HEK293T (cell line): ENCODE data around the gene NAV2.

Source experiments
- CTCF ChIA-PET: fragments of 350-600 bp; formaldehyde crosslinking; extraction: SDS; loops from one replicate; lab custom pipeline; 2021; ENCODE audit warnings: antibody characterized with exemption, inconsistent platforms; lab: Yijun Ruan, JAX
- POLR2A ChIA-PET: fragments of 350-600 bp; formaldehyde crosslinking; extraction: SDS; loops from one replicate; lab custom pipeline; 2020; ENCODE audit warnings: antibody characterized with exemption, inconsistent platforms; lab: Yijun Ruan, JAX
- DNase-seq: peaks from one replicate; pipeline ENCODE4 v3.0.0; 2012; ENCODE audit warnings: mixed read lengths; ENCODE audit errors: extremely low spot score
- ARNT ChIP-seq: fragments of 450-650 bp; IDR thresholded peaks from 2 replicates; pipeline ENCODE4 v1.6.1; 2017; ENCODE audit warnings: mild to moderate bottlenecking
- BHLHE40 ChIP-seq: fragments of 450-650 bp; IDR thresholded peaks from 2 replicates; pipeline ENCODE4 v1.6.1; 2016; ENCODE audit warnings: mild to moderate bottlenecking, moderate library complexity, borderline replicate concordance
- CTBP1 ChIP-seq: fragments of 450-650 bp; IDR thresholded peaks from 2 replicates; pipeline ENCODE4 v1.6.1; 2016; ENCODE audit warnings: borderline replicate concordance
- ELF4 ChIP-seq: fragments of 450-650 bp; IDR thresholded peaks from 2 replicates; pipeline ENCODE4 v1.6.1; 2017; ENCODE audit warnings: antibody characterized with exemption
- FOXA1 ChIP-seq: fragments of 450-650 bp; IDR thresholded peaks from 2 replicates; pipeline ENCODE4 v1.6.1; 2016; ENCODE audit warnings: mild to moderate bottlenecking
- FOXK2 ChIP-seq: fragments of 450-650 bp; IDR thresholded peaks from 2 replicates; pipeline ENCODE4 v1.6.1; 2016; ENCODE audit warnings: mild to moderate bottlenecking
- FOXM1 ChIP-seq: fragments of 450-650 bp; IDR thresholded peaks from 2 replicates; pipeline ENCODE4 v1.6.1; 2017; ENCODE audit warnings: mild to moderate bottlenecking, borderline replicate concordance
- HDGF ChIP-seq: fragments of 450-650 bp; IDR thresholded peaks from 2 replicates; pipeline ENCODE4 v1.6.1; 2017; ENCODE audit warnings: antibody characterized with exemption, borderline replicate concordance
- L3MBTL2 ChIP-seq: fragments of 450-650 bp; conservative IDR thresholded peaks from 2 replicates; pipeline ENCODE4 v1.6.1; 2016; ENCODE audit warnings: mild to moderate bottlenecking
- LEF1 ChIP-seq: fragments of 450-650 bp; IDR thresholded peaks from 2 replicates; pipeline ENCODE4 v1.6.1; 2017; ENCODE audit warnings: mild to moderate bottlenecking, borderline replicate concordance
- NFRKB ChIP-seq: fragments of 450-650 bp; IDR thresholded peaks from 2 replicates; pipeline ENCODE4 v1.6.1; 2016; ENCODE audit warnings: mild to moderate bottlenecking, moderate library complexity
- SP1 ChIP-seq: fragments of 450-650 bp; IDR thresholded peaks from 2 replicates; pipeline ENCODE4 v1.6.1; 2017
- SUZ12 ChIP-seq: fragments of 450-650 bp; IDR thresholded peaks from 2 replicates; pipeline ENCODE4 v1.6.1; 2016; ENCODE audit warnings: mild to moderate bottlenecking
- TARDBP ChIP-seq: fragments of 450-650 bp; IDR thresholded peaks from 2 replicates; pipeline ENCODE4 v1.6.1; 2016
- ZNF384 ChIP-seq: fragments of 450-650 bp; IDR thresholded peaks from 2 replicates; pipeline ENCODE4 v1.6.1; 2016
- TF ChIP-seq, protein P1 (sequence below): fragments of 450-650 bp; IDR thresholded peaks from 2 replicates; pipeline ENCODE4 v1.6.1; 2016

The NAV2 gene

DNA sequence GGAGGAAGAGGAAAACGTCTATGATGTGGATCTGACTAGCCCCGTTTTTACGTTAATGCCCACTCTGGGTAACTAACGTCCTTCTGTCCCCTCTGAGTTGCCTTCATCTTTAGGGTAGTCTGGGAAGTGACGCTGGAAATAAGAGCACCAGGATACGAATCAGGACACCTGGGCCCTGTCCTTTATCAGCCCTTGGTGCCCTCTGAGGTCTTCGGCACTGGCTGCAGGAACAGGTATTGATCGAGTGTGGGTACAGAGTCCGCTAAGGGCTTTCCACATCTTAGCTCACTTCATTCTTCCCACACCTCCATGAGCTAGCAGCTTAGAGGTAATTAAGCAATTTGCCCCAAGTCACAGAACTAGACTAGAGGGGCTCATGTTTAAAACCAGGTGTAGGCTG lies 223.8 kb downstream of the NAV2 start:
- POLR2A ChIA-PET, result no interaction called here
- no peak for DNase-seq
- TF ChIP-seq FOXA1 (no peak), SUZ12 (no peak), ARNT (no peak)
- CTCF ChIA-PET, result no interaction called here

DNA sequence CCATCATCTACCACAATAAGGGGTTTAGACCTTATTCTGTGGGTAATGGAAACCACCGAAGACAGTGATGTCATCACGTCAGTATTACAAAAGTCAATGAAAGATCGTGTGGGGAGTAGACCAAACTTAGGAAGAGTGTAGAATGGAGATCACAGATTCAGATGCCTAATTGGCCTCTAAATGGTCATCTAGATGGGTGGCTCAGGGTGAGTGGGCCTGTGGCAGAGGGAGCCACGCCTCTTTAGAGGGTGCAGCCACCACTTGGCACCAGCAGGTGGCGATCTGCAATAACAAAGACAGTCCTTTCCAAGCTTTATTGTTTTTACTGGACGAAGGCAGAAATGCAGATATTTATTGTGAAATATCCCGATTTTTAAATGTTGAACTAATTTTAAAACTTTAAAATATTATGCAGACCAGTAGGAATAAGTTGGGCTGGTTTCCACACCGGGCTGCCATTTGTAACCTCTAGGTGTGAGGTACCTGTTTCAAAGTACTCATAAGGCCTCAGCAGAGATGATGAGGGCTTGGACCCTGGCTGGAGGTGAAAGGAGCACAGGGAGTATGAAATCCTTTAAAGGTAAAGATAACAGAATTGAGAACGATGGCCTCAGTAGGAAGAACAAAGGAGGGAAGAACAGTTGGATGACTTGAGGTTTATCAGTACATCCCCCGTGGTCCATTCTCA lies 225.7 kb downstream of the NAV2 start:
- ChIA-PET POLR2A (no interaction called here), CTCF (interaction anchor here (0.6 to 1.1 kb wide), 3 partner anchors 10 to 194 kb away, joined by 3 to 4 read pairs (median 3); no protein-coding TSS in a partner anchor)
- peak; percentile 76 for DNase-seq
- TF ChIP-seq FOXA1 (no peak), NFRKB (no peak), SUZ12 (no peak), FOXM1 (no peak), ARNT (no peak), SP1 (no peak), HDGF (no peak), ZNF384 (no peak)

DNA sequence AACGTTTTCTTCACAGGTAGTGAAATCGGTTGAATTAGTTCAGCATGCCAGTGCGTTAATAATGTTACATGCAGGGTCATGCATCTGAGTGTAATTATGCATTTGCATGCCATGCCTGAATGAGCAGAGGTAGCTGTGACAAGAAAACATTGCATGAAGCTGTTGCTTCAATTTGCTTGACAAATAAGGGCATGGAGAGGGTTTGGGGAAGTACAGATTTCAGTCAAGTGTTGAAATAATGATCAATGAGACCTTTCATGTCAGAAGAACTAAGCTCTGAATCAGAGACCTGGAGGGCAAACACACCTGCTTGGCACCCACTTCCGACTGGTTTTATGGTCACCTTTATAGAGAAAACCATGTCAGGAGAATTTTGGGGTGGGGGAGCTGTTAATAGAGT lies 226.2 kb downstream of the NAV2 start:
- ChIA-PET POLR2A (no interaction called here), CTCF (interaction anchor here (0.7 to 0.9 kb wide), 2 partner anchors 15 to 193 kb away, joined by 4 read pairs; no protein-coding TSS in a partner anchor)
- TF ChIP-seq ZNF384 (no peak), HDGF (no peak)
- no peak for DNase-seq

DNA sequence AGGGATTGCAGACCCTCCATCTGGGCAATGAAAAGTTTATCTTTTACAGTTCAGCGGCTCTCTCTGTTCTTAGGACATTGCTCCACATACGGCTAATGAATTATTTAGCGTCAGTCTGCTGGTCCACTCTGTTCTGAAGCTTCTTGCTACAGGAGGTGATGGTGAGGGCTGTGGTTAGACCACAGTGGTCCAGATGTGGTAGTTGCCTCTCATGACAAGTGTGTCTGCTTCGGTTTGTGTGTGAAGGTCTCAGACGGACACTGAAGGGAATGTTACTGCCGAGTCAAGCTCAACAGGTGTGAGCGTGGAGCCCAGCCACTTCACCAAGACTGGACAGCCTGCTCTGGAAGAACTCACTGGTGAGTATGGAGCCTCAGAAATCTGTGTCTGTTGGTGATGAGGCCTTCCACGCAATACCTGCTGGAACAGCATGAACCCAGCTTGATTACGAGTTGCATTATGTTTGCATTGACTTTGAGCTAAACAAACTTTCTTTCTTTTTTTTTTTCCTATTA lies 226.8 kb downstream of the NAV2 start:
- DNase-seq, result no peak
- TF ChIP-seq FOXA1, result no peak
- TF ChIP-seq SP1, result no peak
- TF ChIP-seq, protein P1, sequence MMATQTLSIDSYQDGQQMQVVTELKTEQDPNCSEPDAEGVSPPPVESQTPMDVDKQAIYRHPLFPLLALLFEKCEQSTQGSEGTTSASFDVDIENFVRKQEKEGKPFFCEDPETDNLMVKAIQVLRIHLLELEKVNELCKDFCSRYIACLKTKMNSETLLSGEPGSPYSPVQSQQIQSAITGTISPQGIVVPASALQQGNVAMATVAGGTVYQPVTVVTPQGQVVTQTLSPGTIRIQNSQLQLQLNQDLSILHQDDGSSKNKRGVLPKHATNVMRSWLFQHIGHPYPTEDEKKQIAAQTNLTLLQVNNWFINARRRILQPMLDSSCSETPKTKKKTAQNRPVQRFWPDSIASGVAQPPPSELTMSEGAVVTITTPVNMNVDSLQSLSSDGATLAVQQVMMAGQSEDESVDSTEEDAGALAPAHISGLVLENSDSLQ, result no peak
- no peak for TF ChIP-seq HDGF
- no peak for TF ChIP-seq FOXK2
- TF ChIP-seq TARDBP, result no peak
- TF ChIP-seq FOXM1, result no peak
- no peak for TF ChIP-seq NFRKB
- TF ChIP-seq SUZ12, result no peak
- no peak for TF ChIP-seq L3MBTL2
- TF ChIP-seq ZNF384, result no peak
- no peak for TF ChIP-seq ARNT
- TF ChIP-seq ELF4, result no peak
- TF ChIP-seq CTBP1, result no peak
- no peak for TF ChIP-seq BHLHE40
- no peak for TF ChIP-seq LEF1
- CTCF ChIA-PET, result interaction anchor here (0.7 to 0.9 kb wide), 2 partner anchors 14 to 193 kb away, joined by 4 read pairs; no protein-coding TSS in a partner anchor
- POLR2A ChIA-PET, result no interaction called here

DNA sequence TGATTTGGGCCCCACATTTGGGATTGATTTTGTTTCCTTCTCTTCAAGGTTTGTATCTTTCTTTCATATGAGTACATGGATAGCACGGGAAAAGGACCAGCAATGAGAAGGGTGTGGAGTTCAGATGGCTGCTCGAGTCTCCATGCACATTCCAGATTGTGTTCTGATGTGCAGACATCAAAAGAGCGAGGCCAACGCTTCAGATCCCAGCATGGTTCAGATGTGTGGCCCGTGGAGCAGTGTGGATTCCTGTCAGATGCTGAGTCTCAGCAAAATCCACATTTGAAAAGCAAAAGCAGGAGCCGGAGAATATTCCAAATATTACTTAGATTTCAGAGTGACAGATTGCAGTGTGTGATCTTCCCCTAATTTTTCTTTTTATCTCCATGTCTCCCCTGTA lies 228.2 kb downstream of the NAV2 start:
- no peak for DNase-seq
- TF ChIP-seq ELF4, result no peak
- TF ChIP-seq L3MBTL2, result no peak
- TF ChIP-seq FOXA1, result no peak
- no peak for TF ChIP-seq TARDBP
- TF ChIP-seq, protein P1, result no peak
- no peak for TF ChIP-seq SUZ12
- no peak for TF ChIP-seq SP1
- no peak for TF ChIP-seq HDGF
- TF ChIP-seq BHLHE40, result no peak
- TF ChIP-seq FOXK2, result no peak
- no peak for TF ChIP-seq CTBP1
- no peak for TF ChIP-seq FOXM1
- TF ChIP-seq ZNF384, result no peak
- TF ChIP-seq NFRKB, result no peak
- no peak for TF ChIP-seq ARNT
- no peak for TF ChIP-seq LEF1
- ChIA-PET POLR2A (no interaction called here), CTCF (interaction anchor here (0.8 to 1.1 kb wide), 2 partner anchors 191 to 192 kb away, joined by 3 read pairs; no protein-coding TSS in a partner anchor)

DNA sequence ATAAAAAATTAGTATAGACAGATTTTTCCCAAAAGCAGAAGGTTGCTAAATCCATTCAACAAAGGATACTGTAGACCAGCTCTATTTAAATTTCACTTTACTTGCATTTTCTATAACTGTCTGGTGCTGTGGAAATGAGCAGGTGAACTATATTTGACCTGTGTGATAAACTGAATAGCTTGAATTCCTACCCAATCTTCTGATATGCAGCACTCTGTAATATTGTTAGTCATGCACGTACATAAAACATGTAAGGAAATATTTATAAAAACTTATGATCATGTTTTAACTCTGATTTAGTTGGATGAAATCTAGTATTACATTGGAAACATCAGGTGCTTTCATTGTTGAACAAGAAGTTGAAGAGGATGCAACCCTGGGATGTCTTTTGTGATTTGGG lies 234.0 kb downstream of the NAV2 start:
- CTCF ChIA-PET, result no interaction called here
- TF ChIP-seq SP1 (no peak), BHLHE40 (no peak), FOXA1 (no peak)
- DNase-seq, result no peak
- POLR2A ChIA-PET, result no interaction called here

DNA sequence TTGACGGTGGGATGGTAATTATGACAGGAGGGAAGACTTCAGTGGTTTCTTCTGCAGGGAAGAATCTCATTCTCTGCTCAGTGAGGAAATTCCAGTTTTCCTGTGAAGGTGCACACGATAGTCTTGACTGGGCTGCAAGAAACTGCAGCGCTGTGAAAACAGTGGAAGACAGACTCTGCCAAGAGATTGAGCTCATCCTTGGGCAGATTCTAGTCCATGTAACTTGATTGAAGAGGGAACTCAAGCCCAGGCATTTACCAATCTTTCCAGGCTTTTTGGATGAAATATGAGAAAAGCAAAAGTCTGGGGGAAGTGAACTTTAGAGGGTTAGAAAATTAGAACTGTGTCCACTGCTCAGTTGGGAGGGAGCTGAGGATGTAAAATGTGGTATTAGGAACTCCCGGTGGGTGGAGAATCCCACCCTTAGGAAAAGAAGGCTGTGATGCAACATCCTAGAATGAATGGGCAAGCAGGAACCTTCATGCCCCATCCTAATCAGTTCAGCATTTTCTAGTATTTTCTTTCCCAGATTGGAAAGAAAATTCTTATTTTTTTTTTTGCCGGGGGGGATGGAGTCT lies 235.0 kb downstream of the NAV2 start:
- POLR2A ChIA-PET, result no interaction called here
- no peak for TF ChIP-seq HDGF
- TF ChIP-seq ELF4, result no peak
- no peak for TF ChIP-seq SP1
- TF ChIP-seq, protein P1, result no peak
- no peak for TF ChIP-seq FOXA1
- no peak for TF ChIP-seq TARDBP
- no peak for TF ChIP-seq FOXK2
- no peak for TF ChIP-seq ARNT
- TF ChIP-seq NFRKB, result no peak
- no peak for TF ChIP-seq ZNF384
- no peak for TF ChIP-seq FOXM1
- TF ChIP-seq BHLHE40, result no peak
- TF ChIP-seq CTBP1, result no peak
- TF ChIP-seq LEF1, result no peak
- CTCF ChIA-PET, result no interaction called here

More for the DNA sequence above, 235.0 kb downstream of the NAV2 start:
- DNase-seq, result no peak
